SHP77 treated with DMSO at 0.1 percent for 48 hours (cell line): ENCODE measurements around the gene CLIC5.

Experiments used
- DNase-seq: peaks from one replicate; lab custom pipeline; 2025; lab: John Stamatoyannopoulos, UW

Gene CLIC5

GRCh38 chr6:45838996-45839395 is 176.7 kb downstream of the CLIC5 start:
- no peak for DNase-seq

DNA sequence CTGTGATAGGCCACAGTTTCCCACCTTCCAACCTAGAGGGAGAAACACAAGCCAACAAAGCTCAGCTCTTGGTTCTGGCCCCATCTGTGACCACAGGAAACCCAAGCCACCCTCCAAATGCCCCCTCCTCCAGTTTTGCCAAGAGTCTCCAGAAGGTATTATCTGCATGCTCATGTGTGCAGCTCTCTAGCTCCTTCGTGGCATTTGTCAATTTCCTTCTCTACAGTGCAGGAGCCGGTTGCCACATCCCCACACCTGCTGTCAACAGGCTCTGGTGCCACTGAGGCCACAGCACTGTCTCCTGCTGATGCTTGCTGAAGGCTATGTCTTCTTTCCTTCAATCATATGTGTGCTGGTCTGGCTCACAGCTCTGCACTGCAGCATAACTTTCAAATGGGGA is 177.2 kb downstream of the CLIC5 start:
- no peak for DNase-seq

DNA sequence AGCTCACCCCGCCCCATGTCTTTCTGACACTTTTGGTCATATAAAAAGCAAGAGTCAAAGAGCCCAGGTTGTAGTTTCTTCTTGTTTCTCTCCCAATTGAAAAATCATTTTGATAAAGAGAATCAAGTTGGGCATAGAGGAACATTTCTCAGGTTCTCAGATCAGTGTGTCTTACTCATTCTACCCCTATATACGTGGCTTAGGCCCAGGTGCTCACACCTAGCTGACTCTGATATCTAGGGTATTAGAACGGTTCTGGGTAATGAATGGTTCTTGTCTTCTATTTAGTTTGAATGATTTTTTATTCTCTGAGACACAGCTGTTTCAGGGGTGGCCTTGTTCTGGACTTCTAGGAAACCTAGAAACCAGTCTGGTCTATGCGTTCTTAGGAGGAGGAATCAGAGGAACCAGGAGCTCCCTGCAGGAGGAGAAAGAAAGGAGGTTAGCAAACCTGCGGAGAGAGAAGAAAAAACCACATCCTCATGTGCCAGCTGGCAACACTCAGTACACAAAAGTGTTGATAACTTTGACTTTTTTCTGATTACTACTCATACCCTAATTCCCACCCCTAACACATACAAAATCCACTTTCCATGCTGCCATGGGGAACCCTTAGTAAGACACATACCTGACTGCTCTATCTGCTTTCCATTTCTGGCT is 178.0 kb downstream of the CLIC5 start:
- no peak for DNase-seq

GRCh38 chr6:45836984-45837383 is 178.7 kb downstream of the CLIC5 start:
- no peak for DNase-seq

GRCh38 chr6:45836438-45836824 is 179.2 kb downstream of the CLIC5 start:
- DNase-seq: no peak

DNA sequence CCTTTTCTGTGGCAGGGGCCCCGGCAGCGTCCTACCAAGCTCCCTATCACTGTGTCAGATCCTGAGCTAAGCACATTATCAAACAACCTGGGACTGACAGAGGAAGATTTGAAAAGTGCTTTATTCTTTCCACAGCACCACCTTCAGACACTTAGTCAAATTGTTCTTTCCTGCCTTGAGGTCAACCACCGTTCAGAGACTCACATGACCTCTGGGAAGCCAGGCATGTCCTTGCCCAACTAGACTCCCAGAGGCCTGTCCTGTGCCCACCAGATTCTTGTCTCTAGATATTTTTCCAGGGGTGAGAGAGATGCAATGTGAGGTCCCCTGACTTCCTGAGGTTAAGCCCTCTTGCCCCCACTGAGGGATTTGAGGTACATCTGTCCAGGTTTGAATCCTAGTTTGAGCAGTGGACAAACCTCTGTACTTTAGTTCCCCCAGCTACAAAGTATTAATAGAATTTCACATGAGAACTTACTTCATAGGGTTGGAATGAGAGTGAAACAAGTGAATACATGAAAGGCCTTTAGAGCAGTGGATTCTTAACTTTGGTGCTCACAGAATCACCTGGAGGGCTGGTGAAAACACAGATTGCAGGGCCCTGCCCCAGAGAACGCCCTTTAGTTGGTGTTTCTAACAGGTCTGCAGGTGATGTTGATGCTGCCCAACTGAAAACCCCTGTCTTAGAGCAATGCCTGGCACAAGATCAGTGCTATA is 179.8 kb downstream of the CLIC5 start:
- DNase-seq: no peak

GRCh38 chr6:45832063-45832462 is 183.6 kb downstream of the CLIC5 start:
- no peak for DNase-seq
